Mammary epithelial cell (primary cell): Measurements from ENCODE around the gene FOXN1.

Source experiments
- CTCF ChIP-seq, 2 donors: IDR thresholded peaks in 1 of 2; conservative IDR thresholded peaks in 1 of 2; 2 replicates each; pipeline ENCODE4 v1.5.1; 2011 to 2012; ENCODE audit warnings: inconsistent platforms in 2 of 2, low read length in 2 of 2, mild to moderate bottlenecking in 2 of 2, control low read depth in 1 of 2, low read depth in 1 of 2; ENCODE audit not compliant: insufficient read depth in 1 of 2; ENCODE audit errors: extremely low read depth in 1 of 2
- EZH2 ChIP-seq: IDR thresholded peaks from 2 replicates; pipeline ENCODE4 v1.6.1; 2012; ENCODE audit warnings: low read length, inconsistent platforms, borderline replicate concordance

- no peak for TF ChIP-seq CTCF (conservative IDR thresholded peaks at IDR 0.05 in 1 of 2, IDR thresholded peaks at IDR 0.05 in 1 of 2; ENCODE audit: extremely low read depth in 1 of 2, insufficient read depth in 1 of 2, low read depth in 1 of 2, low read length in 2 of 2)
- TF ChIP-seq EZH2 = no peak
Observed at GRCh38 chr17:28578246-28579195, 72.4 kb downstream of the FOXN1 start.
